ENCODE results near the gene NAA11. TPM values are rescaled to one million over a fixed set of nuclear protein-coding genes. Genes with fewer than 3 reads are reported as not detected.
"Not testable (repeated sequence)": the region's sequence is repeated elsewhere in the genome, so short reads cannot be mapped to it uniquely, and the experiment has no call there.

The NAA11 gene
- total RNA-seq, 1 donor from 2014 or later: not detected

DNA sequence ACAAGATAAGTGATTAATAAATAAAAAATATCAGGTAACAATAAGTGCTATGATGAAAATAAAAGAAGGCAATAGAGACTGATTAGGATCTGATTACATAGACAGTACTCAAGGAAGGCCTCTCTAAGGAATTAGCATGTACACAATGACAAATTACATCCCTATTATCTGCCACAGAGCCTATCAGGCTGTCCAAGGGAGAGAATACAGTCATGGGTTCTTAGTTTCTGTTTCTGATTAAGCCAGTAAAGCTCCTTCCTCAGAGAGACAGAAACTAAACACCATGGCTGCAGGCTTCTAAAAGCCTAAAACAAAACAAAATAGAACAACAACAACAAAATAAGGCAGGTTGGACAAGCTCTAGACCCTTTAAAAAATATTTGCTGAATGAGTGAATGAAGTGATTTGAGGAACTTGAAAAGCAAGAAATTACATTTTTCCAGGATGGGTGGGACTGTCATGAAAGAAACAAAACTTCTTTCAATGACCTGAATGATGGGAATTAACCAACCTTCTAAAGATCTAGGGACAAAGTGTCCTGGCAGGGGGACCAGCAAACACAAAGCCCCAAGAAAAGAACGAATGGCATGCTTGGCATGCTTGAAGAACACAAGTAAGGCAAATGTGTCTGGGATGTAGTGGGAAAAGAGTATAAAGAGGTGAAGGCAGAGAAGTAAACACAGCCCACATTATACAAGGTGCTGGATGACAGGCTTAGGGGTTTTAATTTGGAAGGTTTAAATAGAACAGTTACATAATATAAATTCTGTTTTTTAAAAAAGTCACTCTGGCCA is 44.1 kb downstream of the NAA11 start:
- Mint-ChIP-seq H3K27me3 (ENCODE audit: low read depth) (peaks cover 4% of the 10 kb centered on the region), H3K4me3 (no peak overlapping the region), H3K36me3 (no peaks in the 10 kb centered on the region), H3K9me3 (no peaks in the 10 kb centered on the region), H3K27ac (no peak overlapping the region), H3K4me1 (peaks cover 7% of the 10 kb centered on the region)
- no peak for DNase-seq (ENCODE audit: low spot score in 2 of 2, unreplicated experiment in 2 of 2)
- TF ChIP-seq, protein P1, sequence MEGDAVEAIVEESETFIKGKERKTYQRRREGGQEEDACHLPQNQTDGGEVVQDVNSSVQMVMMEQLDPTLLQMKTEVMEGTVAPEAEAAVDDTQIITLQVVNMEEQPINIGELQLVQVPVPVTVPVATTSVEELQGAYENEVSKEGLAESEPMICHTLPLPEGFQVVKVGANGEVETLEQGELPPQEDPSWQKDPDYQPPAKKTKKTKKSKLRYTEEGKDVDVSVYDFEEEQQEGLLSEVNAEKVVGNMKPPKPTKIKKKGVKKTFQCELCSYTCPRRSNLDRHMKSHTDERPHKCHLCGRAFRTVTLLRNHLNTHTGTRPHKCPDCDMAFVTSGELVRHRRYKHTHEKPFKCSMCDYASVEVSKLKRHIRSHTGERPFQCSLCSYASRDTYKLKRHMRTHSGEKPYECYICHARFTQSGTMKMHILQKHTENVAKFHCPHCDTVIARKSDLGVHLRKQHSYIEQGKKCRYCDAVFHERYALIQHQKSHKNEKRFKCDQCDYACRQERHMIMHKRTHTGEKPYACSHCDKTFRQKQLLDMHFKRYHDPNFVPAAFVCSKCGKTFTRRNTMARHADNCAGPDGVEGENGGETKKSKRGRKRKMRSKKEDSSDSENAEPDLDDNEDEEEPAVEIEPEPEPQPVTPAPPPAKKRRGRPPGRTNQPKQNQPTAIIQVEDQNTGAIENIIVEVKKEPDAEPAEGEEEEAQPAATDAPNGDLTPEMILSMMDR (IDR thresholded peaks at IDR 0.05; ENCODE audit: unreplicated experiment): no peak

DNA sequence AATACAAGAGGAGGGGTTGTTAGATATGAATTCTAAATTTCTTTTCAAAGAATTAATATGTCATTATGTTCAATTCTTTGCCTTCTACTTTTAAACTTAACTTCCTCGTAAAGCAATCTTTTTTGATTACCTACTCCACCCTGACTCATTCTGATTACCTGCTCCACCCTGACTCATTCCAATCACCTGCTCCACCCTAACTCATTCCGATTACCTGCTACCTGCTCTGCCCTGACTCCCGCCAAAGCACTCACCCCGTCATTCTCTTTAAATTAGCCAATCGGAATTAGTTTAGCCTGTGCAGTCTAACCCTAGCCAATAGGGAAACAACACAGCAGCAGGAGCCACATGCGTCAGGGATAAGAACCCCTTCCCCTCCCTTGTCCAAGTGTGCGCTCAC is 48.4 kb downstream of the NAA11 start:
- H3K4me1 Mint-ChIP-seq: peaks cover 18% of the 10 kb centered on the region
- not testable (repeated sequence) for H3K36me3 Mint-ChIP-seq; H3K27me3 Mint-ChIP-seq (ENCODE audit: low read depth); H3K9me3 Mint-ChIP-seq; DNase-seq (ENCODE audit: low spot score in 2 of 2, unreplicated experiment in 2 of 2); H3K27ac Mint-ChIP-seq; H3K4me3 Mint-ChIP-seq

DNA sequence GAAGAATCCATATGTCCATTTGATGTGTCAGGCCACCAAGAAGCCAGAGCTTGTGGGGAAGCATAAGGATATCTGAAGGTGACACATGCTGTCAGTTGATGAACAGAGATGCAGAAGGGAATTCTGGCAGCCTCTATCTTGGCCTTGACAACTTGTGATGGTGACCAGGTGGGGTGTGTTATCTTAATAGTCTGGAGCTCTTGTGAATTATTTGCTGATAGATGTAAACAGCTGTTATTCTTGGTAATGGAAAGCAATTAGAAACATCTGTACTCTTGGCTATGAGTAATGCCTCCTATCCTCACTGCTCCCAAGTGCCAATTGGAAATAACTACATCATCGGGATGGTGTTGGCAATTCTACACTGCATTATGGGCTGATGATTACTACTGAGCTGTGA is 51.9 kb downstream of the NAA11 start:
- peaks cover 19% of the 10 kb centered on the region for H3K4me1 Mint-ChIP-seq
- H3K36me3 Mint-ChIP-seq: no peaks in the 10 kb centered on the region
- H3K27ac Mint-ChIP-seq: no peak overlapping the region
- H3K9me3 Mint-ChIP-seq: peaks cover 3% of the 10 kb centered on the region
- DNase-seq (ENCODE audit: low spot score in 2 of 2, unreplicated experiment in 2 of 2): no peak
- H3K4me3 Mint-ChIP-seq: no peak overlapping the region
- H3K27me3 Mint-ChIP-seq (ENCODE audit: low read depth): peaks cover 7% of the 10 kb centered on the region
- TF ChIP-seq, protein P1 (IDR thresholded peaks at IDR 0.05; ENCODE audit: unreplicated experiment): no peak

DNA sequence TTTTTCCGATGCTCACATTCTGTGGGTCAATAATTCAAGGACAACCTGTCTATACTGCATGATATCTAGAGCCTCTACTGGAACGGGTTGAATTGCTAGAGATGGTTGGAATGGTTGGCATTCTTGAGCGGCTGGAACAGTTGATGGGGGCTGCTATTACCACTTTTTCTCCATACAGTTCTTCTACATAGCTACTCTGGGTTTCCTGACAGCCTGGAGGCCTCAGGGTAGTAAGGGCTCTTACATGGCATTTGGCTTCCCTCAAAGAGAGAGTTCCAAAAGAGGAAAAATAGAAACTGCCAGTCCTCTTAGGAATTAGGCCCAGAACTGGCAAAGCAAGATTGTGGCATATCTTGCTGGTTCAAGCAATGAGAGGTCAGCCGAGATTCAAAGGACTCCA is 53.1 kb downstream of the NAA11 start:
- TF ChIP-seq, protein P1 (IDR thresholded peaks at IDR 0.05; ENCODE audit: unreplicated experiment): no peak
- no peak overlapping the region for H3K27ac Mint-ChIP-seq
- no peaks in the 10 kb centered on the region for H3K36me3 Mint-ChIP-seq
- peaks cover 3% of the 10 kb centered on the region for H3K9me3 Mint-ChIP-seq
- no peak overlapping the region for H3K4me3 Mint-ChIP-seq
- H3K27me3 Mint-ChIP-seq (ENCODE audit: low read depth): peaks cover 6% of the 10 kb centered on the region
- H3K4me1 Mint-ChIP-seq: peaks cover 19% of the 10 kb centered on the region
- no peak for DNase-seq (ENCODE audit: low spot score in 2 of 2, unreplicated experiment in 2 of 2)

DNA sequence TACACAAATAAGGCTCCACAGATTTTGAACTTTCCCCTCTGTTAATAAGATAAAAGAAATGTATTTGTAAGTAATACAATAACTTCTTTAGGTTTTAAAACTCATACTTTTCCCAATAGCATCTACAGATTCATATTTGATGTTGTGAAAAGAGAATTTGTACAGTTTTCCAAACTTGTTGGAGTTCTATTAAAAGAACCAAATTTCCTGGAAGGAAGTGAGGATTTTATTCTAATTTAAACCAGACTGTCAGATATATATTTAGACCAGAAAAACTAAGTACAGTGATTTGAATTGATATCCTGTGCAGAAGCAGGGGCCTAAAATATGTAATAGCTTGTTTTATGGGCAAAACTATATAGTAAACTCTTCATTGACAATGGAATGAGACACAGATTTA is 53.7 kb downstream of the NAA11 start:
- Mint-ChIP-seq H3K4me3 (no peak overlapping the region), H3K27me3 (ENCODE audit: low read depth) (peaks cover 6% of the 10 kb centered on the region), H3K4me1 (peaks cover 19% of the 10 kb centered on the region), H3K9me3 (peaks cover 3% of the 10 kb centered on the region), H3K27ac (no peak overlapping the region), H3K36me3 (no peaks in the 10 kb centered on the region)
- TF ChIP-seq, protein P1 (IDR thresholded peaks at IDR 0.05; ENCODE audit: unreplicated experiment): no peak
- DNase-seq (ENCODE audit: low spot score in 2 of 2, unreplicated experiment in 2 of 2): no peak

DNA sequence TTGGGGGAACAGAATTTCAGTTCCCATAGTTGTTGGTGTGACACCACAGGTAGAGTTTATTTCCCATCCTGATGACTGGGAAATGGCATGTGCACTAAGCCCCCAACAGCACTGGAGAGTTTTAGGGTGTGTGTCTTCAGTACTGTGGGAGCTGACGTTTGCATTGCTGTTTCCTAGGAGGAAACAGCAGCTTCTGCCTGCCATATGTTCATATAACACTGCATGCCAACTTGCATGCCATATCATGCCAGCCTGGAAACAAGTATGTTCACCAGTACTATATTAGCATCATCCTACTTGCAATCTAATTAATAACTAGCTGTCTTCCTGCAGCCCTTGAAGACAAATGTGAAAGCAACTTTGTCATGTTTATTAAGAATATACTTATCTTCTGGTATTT is 58.2 kb downstream of the NAA11 start:
- Mint-ChIP-seq H3K27me3 (ENCODE audit: low read depth) (peaks cover 5% of the 10 kb centered on the region), H3K4me1 (peaks cover 5% of the 10 kb centered on the region), H3K9me3 (no peaks in the 10 kb centered on the region), H3K27ac (no peak overlapping the region), H3K4me3 (no peak overlapping the region), H3K36me3 (no peaks in the 10 kb centered on the region)
- no peak for DNase-seq (ENCODE audit: low spot score in 2 of 2, unreplicated experiment in 2 of 2)
- TF ChIP-seq, protein P1 (IDR thresholded peaks at IDR 0.05; ENCODE audit: unreplicated experiment): no peak

Other genes with a start within 250 kb of the NAA11 start
- not detected in 3 replicates for gene GK2, start 82.2 kb upstream of the NAA11 start, total RNA-seq

All from mesothelial cell of epicardium (in vitro differentiated cells).